A549 (cell line): Measurements from ENCODE around the gene GPBAR1.

Source experiments
- BCL3 ChIP-seq: fragments of >200 bp; sonication (Bioruptor Twin); formaldehyde crosslinking; IDR thresholded peaks from 3 replicates; pipeline ENCODE4 v1.6.1; 2016
- BHLHE40 ChIP-seq: IDR thresholded peaks from 2 replicates; pipeline ENCODE4 v1.6.1; 2012; ENCODE audit warnings: low read depth, low read length, inconsistent platforms
- CEBPB ChIP-seq, 2 experiments: fragments of >200 bp in 1 of 2; sonication (Bioruptor Twin) in 1 of 2; formaldehyde crosslinking in 1 of 2; IDR thresholded peaks; 2 replicates each; pipeline ENCODE4 v1.6.1; 2012 to 2016
- EP300 ChIP-seq, 2 experiments: fragments of >200 bp; sonication (Bioruptor Twin); formaldehyde crosslinking; IDR thresholded peaks; 2 replicates in 1 of 2; 3 replicates in 1 of 2; pipeline ENCODE4 v1.6.1; 2016 to 2017
- ESRRA ChIP-seq: fragments of 150-350 bp; IDR thresholded peaks from 2 replicates; pipeline ENCODE4 v1.6.1; 2014; ENCODE audit warnings: mild to moderate bottlenecking, low read length, borderline replicate concordance
- FOSL2 ChIP-seq, 2 experiments: fragments of 450-650 bp in 1 of 2; fragments of >200 bp in 1 of 2; sonication (Bioruptor Twin) in 1 of 2; formaldehyde crosslinking; IDR thresholded peaks; 2 replicates each; pipeline versions ENCODE4 v1.5.0 to v1.6.1; 2016 to 2020; ENCODE audit warnings: mild to moderate bottlenecking in 1 of 2, moderate library complexity in 1 of 2
- MAZ ChIP-seq: fragments of 150-350 bp; IDR thresholded peaks from 2 replicates; pipeline ENCODE4 v1.6.1; 2014; ENCODE audit warnings: antibody characterized with exemption, low read depth, low read length, borderline replicate concordance
- MYC ChIP-seq: IDR thresholded peaks from 2 replicates; pipeline ENCODE4 v1.6.1; 2012; ENCODE audit warnings: mild to moderate bottlenecking, inconsistent platforms, low read length, improper control_type of control experiment, borderline replicate concordance
- POLR2A ChIP-seq: IDR thresholded peaks from 2 replicates; pipeline ENCODE4 v1.6.1; 2012; ENCODE audit warnings: mild to moderate bottlenecking, low read length
- RCOR1 ChIP-seq: fragments of 150-350 bp; IDR thresholded peaks from 2 replicates; pipeline ENCODE4 v1.6.1; 2014; ENCODE audit warnings: antibody characterized with exemption, low read length, low read depth
- SREBF2 ChIP-seq: fragments of 450-650 bp; IDR thresholded peaks from 2 replicates; pipeline ENCODE4 v1.6.1; 2014; ENCODE audit warnings: mild to moderate bottlenecking, moderate library complexity
- TF ChIP-seq, protein P1 (sequence below): fragments of >200 bp; sonication (Bioruptor Twin); formaldehyde crosslinking; IDR thresholded peaks from 3 replicates; pipeline ENCODE4 v1.5.1; 2016

DNA sequence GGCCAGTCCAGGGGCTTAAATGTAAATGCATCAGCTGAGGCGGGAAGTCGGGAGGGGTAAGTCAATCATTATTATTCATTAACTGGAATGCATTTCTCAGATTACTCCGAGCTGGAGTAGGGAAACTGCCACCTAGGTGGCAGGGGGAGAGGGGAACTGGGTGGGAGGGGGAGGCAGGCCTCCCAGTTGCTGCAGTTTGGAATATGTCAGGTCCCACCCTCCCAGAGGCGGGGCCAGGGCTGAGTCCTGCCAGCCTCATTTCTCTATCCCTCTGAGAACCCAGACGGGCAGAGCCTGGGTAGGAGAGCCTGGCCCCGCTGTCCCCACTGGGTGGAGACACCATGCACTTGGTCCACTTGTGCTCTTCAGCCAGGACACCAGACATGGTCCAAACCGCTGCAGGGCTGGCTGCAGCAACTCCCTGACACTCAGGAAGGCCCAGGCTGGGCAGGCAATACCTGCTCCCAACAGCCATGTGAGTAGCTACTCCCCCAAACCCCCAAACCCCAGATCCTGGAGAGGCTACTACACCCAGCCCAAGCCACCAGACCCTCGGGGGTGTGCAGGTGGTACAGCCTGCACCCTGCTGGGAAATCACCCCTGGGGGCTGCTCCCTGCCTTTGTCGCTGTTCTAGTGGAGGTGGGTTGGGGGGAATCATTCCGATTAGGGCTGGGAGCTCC is at the start of gene GPBAR1:
- TF ChIP-seq BCL3 (no peak), POLR2A (no peak), RCOR1 (no peak), MAZ (no peak), MYC (no peak), EP300 (IDR thresholded peaks at IDR 0.05) (no peak), ESRRA (no peak), BHLHE40 (no peak), FOSL2 (IDR thresholded peaks at IDR 0.05) (no peak), FOSL2 (CRISPR knock-in tag; IDR thresholded peaks at IDR 0.05) (no peak), SREBF2 (no peak), CEBPB (IDR thresholded peaks at IDR 0.05) (no peak)
- TF ChIP-seq, protein P1, sequence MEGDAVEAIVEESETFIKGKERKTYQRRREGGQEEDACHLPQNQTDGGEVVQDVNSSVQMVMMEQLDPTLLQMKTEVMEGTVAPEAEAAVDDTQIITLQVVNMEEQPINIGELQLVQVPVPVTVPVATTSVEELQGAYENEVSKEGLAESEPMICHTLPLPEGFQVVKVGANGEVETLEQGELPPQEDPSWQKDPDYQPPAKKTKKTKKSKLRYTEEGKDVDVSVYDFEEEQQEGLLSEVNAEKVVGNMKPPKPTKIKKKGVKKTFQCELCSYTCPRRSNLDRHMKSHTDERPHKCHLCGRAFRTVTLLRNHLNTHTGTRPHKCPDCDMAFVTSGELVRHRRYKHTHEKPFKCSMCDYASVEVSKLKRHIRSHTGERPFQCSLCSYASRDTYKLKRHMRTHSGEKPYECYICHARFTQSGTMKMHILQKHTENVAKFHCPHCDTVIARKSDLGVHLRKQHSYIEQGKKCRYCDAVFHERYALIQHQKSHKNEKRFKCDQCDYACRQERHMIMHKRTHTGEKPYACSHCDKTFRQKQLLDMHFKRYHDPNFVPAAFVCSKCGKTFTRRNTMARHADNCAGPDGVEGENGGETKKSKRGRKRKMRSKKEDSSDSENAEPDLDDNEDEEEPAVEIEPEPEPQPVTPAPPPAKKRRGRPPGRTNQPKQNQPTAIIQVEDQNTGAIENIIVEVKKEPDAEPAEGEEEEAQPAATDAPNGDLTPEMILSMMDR: no peak
